ENCODE measurements around the gene OR9Q1.

The OR9Q1 gene

DNA sequence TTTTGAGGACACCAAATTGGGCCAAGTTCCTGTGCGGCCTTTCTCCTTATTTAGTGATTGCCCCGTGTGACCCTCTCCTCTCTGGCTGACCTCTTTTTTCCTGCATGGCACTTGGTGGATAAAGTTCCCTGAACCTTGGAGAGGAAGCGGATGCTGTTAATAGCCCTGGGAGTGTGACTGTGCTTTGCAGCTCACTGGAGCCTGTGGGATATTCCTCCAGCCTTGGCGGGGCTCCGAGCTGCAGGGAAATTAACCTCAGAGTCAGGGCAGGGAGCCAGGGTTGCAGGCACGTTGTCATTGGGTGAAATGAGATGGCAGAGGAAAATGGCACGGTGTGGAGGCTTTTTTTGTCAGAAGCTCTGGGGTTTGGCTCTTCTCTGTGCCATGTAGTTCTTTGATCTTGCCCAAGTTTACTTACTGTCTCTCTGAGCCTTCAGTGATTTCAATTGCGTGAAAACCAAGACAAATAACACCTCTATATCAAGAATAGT is 965 bp downstream of the OR9Q1 start:
- no peak overlapping the region for H3K4me3 ChIP-seq (ENCODE audit: low read depth, low read length)
- no peak for DNase-seq (ENCODE audit: low read depth)

DNA sequence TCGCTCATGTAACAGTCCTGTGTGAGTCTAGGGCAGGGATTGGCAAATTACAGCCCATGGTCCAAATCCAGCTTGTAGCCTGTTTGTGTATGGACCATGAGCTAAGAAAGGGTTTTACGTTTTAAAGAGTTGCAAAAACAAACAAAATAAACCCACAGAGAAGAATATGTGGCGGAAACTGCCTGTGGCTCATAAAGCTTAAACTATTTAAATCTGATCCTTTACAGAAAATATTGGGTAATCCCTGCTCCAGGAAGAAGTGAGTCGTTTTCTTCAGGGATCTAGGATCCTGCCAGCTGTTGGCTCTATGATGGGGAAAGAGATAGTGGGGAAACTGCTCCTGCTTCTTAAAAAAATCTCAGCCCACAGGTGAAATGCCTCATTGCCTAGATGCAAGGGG is 3.7 kb downstream of the OR9Q1 start:
- TF ChIP-seq, protein P1, sequence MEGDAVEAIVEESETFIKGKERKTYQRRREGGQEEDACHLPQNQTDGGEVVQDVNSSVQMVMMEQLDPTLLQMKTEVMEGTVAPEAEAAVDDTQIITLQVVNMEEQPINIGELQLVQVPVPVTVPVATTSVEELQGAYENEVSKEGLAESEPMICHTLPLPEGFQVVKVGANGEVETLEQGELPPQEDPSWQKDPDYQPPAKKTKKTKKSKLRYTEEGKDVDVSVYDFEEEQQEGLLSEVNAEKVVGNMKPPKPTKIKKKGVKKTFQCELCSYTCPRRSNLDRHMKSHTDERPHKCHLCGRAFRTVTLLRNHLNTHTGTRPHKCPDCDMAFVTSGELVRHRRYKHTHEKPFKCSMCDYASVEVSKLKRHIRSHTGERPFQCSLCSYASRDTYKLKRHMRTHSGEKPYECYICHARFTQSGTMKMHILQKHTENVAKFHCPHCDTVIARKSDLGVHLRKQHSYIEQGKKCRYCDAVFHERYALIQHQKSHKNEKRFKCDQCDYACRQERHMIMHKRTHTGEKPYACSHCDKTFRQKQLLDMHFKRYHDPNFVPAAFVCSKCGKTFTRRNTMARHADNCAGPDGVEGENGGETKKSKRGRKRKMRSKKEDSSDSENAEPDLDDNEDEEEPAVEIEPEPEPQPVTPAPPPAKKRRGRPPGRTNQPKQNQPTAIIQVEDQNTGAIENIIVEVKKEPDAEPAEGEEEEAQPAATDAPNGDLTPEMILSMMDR (IDR thresholded peaks at IDR 0.05; ENCODE audit: low read depth, low read length), result no peak
- TF ChIP-seq, protein P2, sequence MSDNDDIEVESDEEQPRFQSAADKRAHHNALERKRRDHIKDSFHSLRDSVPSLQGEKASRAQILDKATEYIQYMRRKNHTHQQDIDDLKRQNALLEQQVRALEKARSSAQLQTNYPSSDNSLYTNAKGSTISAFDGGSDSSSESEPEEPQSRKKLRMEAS (IDR thresholded peaks at IDR 0.05; ENCODE audit: low read depth, low read length), result no peak
- no peak for TF ChIP-seq POLR2A (IDR thresholded peaks at IDR 0.05; ENCODE audit: extremely low read depth, insufficient read length)
- TF ChIP-seq MYC (IDR thresholded peaks at IDR 0.05; ENCODE audit: low read depth, low read length), result no peak
- no peak overlapping the region for H3K4me3 ChIP-seq (ENCODE audit: low read depth, low read length)
- DNase-seq (ENCODE audit: low read depth), result no peak

More for the DNA sequence above, 965 bp downstream of the OR9Q1 start:
- TF ChIP-seq, protein P2 (IDR thresholded peaks at IDR 0.05; ENCODE audit: low read depth, low read length), result no peak
- TF ChIP-seq, protein P1 (IDR thresholded peaks at IDR 0.05; ENCODE audit: low read depth, low read length), result no peak
- TF ChIP-seq MYC (IDR thresholded peaks at IDR 0.05; ENCODE audit: low read depth, low read length) (no peak), POLR2A (IDR thresholded peaks at IDR 0.05; ENCODE audit: extremely low read depth, insufficient read length) (no peak)

DNA sequence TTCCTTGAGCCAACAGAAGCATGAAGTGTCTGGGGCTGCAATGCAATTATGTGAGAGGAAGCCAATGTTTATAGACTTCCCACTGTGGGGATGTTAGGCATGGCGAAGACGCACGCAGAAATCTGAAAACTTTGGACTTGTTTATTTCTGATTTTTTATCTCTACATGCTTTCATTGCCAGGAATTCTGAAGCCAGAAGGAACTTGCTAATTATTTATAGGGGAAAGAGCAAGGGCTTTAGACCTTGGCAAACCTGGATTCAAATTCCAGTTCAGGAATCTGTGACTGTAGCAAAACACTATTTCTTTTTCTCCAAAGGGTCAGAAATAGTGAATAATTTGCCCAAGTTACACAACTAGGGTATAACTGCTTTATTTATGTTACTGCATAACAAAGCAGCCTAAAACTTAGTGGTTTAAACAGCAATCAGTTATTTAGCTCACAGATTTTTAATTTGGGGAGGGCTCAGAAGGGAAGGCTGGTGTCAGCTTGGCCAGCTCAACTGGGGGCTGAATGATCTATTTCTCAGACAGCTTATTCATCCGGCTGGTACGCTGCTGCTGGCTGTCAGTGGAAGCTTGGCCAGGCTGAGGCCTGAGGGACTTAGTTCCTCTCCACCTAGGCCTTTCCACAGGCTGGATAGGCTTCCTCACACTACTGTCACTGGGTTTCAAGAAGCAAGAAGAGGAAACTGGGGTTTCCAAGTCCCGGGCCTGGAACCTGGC is 5.2 kb downstream of the OR9Q1 start:
- H3K4me3 ChIP-seq (ENCODE audit: low read depth, low read length), result no peak overlapping the region
- TF ChIP-seq MYC (IDR thresholded peaks at IDR 0.05; ENCODE audit: low read depth, low read length) (no peak), POLR2A (IDR thresholded peaks at IDR 0.05; ENCODE audit: extremely low read depth, insufficient read length) (no peak)
- TF ChIP-seq, protein P1 (IDR thresholded peaks at IDR 0.05; ENCODE audit: low read depth, low read length), result no peak
- TF ChIP-seq, protein P2 (IDR thresholded peaks at IDR 0.05; ENCODE audit: low read depth, low read length), result no peak
- peak; percentile 9 for DNase-seq (ENCODE audit: low read depth)

DNA sequence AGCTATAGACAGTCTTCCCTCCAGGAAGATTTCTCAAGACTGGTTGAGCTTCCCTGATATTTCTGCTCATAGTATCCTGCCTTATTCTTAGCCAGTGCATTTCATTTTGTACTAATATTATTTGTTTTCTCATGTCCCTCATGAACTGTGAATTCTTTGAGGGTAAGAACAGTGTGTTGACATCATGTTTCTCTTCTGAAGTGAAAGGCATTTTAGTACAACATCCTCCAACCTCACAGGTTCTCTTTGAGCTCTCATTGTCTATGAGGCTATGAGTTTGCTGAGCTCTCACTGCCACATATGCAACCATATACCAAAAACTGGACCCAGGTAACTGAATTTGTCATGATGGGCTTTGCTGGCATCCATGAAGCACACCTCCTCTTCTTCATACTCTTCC is 7.0 kb downstream of the OR9Q1 start, which contains the start of gene OR6Q1:
TSS of gene OR6Q1 (plus strand) at position 301 of the 400 bp plus-strand sequence. CDS start at position 301, 0 bp downstream.
- no peak for DNase-seq (ENCODE audit: low read depth)
- no peak for TF ChIP-seq MYC (IDR thresholded peaks at IDR 0.05; ENCODE audit: low read depth, low read length)
- TF ChIP-seq POLR2A (IDR thresholded peaks at IDR 0.05; ENCODE audit: extremely low read depth, insufficient read length), result no peak
- TF ChIP-seq, protein P2 (IDR thresholded peaks at IDR 0.05; ENCODE audit: low read depth, low read length), result no peak
- TF ChIP-seq, protein P1 (IDR thresholded peaks at IDR 0.05; ENCODE audit: low read depth, low read length), result no peak
- H3K4me3 ChIP-seq (ENCODE audit: low read depth, low read length), result no peak within 1 kb of the TSS

DNA sequence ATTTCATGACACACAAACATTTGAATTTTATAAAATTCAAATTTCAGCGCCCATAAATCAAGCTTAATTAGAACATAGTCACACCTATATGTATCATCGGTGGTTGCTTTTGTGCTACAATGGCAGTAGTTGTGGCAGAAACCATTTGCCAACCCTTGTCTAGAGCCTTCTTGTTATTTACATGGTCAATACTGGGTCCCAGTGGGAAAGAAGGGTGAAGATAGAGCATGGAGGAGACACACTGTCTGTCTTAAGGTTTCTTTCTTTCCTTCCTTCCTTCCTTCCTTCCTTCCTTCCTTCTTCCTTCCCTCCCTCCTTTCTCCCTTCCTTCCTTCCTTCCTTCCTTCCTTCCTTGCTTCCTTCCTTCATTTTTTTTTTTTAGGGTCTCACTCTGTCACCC is 10.8 kb downstream of the OR9Q1 start:
- TF ChIP-seq POLR2A (IDR thresholded peaks at IDR 0.05; ENCODE audit: extremely low read depth, insufficient read length) (no peak), MYC (IDR thresholded peaks at IDR 0.05; ENCODE audit: low read depth, low read length) (no peak)
- TF ChIP-seq, protein P2 (IDR thresholded peaks at IDR 0.05; ENCODE audit: low read depth, low read length), result no peak
- TF ChIP-seq, protein P1 (IDR thresholded peaks at IDR 0.05; ENCODE audit: low read depth, low read length), result no peak
- no peak overlapping the region for H3K4me3 ChIP-seq (ENCODE audit: low read depth, low read length)
- no peak for DNase-seq (ENCODE audit: low read depth)

Data from NB4 (cell line).